Colonic mucosa (tissue), 4 donors: ENCODE results near the gene HGS. TPM values are rescaled to one million over a fixed set of nuclear protein-coding genes. Genes with fewer than 3 reads are reported as not detected.

ENCODE experiments used
- DNase-seq: peaks from one replicate; pipeline ENCODE4 v3.0.0-alpha.2; 2020
- H3K27ac ChIP-seq: fragments of 200-600 bp; one replicate; pipeline ENCODE4 v1.8.0; 2021
- H3K27me3 ChIP-seq: fragments of 200-600 bp; one replicate; pipeline ENCODE4 v1.8.0; 2021
- H3K36me3 ChIP-seq: fragments of 200-600 bp; one replicate; pipeline ENCODE4 v1.8.0; 2021
- H3K4me1 ChIP-seq: fragments of 200-600 bp; one replicate; pipeline ENCODE4 v1.8.0; 2021; ENCODE audit warnings: mild to moderate bottlenecking
- H3K4me3 ChIP-seq: fragments of 200-600 bp; one replicate; pipeline ENCODE4 v1.8.0; 2021
- H3K9ac ChIP-seq, 2 donors: one replicate each; pipeline ENCODE4 v1.7.0; 2013; ENCODE audit warnings: control low read depth in 2 of 2, low read depth in 2 of 2, low read length in 2 of 2
- H3K9me3 ChIP-seq: fragments of 200-600 bp; one replicate; pipeline ENCODE4 v1.8.0; 2021
- intact Hi-C: fragments of 100-400 bp; cut with DNase I; formaldehyde crosslinking; loops from one replicate; pipeline ENCODE4 v1.14.1; 2022
- total RNA-seq, 2 donors: library from RNA; stranded (reverse); fragmentation: NEBNext Ultra II Directional in 1 of 2; extraction: Animal tissue kit (Norgen Biotek cat#: 25700) in 1 of 2; gene quantifications; one replicate each; pipeline ENCODE4 v1.2.1, GENCODE V29; 2021
- TF ChIP-seq, protein P1 (sequence below): fragments of 200-600 bp; IDR thresholded peaks from one replicate; pipeline ENCODE4 v1.8.0; 2022; ENCODE audit warnings: antibody characterized with exemption, mild to moderate bottlenecking
- donor health status: healthy.
- donor health status: DM: no; HTN: no; CAD: no.
- donor health status: DM: no; HTN: no; CAD: no.

HGS gene
- total RNA-seq, 2 donors from 2014 or later: 75.2 to 131 TPM

DNA sequence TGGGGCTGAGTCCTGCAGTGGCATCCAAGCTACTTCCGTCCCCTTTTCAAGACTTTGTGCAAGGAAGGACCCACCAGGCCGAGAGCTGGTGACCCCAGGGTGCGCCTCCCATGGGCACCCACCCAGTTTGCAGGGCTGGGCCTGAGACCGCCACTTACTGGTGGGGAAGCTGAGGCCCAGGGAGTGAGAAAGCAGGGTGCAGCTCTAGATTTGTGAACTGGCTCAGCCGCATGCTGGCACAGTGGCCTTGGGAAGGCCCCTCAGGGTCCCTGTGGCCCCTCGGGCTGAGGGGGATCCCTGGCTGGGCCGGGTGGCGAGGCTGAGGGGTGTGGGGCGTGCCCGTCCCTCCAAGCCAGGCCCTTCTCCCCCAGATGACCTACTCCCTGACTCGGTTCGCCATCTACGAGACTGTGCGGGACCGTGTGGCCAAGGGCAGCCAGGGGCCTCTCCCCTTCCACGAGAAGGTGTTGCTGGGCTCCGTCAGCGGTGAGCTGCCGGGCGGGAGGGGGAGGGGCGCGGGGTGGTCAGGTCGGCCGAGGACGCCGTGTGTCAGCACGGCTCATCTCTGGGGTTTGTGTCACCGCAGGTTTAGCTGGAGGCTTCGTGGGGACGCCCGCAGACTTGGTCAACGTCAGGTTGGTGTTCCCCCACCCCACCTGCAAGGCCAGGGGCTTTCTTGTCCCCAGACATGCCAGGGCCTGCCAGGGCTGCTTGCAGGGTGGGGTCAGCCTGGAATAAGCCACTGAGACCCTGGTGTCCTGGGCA lies 31.5 kb downstream of the HGS start:
- H3K27ac ChIP-seq: no peak overlapping the region
- no peaks in the 10 kb centered on the region for H3K27me3 ChIP-seq
- no peaks in the 10 kb centered on the region for H3K36me3 ChIP-seq
- no peak overlapping the region for H3K4me3 ChIP-seq
- no peaks in the 10 kb centered on the region for H3K9me3 ChIP-seq
- peaks cover 30% of the 10 kb centered on the region for H3K4me1 ChIP-seq
- DNase-seq: no peak
- intact Hi-C loops: no loop called here
- no peak overlapping the region for H3K9ac ChIP-seq
- TF ChIP-seq, protein P1, sequence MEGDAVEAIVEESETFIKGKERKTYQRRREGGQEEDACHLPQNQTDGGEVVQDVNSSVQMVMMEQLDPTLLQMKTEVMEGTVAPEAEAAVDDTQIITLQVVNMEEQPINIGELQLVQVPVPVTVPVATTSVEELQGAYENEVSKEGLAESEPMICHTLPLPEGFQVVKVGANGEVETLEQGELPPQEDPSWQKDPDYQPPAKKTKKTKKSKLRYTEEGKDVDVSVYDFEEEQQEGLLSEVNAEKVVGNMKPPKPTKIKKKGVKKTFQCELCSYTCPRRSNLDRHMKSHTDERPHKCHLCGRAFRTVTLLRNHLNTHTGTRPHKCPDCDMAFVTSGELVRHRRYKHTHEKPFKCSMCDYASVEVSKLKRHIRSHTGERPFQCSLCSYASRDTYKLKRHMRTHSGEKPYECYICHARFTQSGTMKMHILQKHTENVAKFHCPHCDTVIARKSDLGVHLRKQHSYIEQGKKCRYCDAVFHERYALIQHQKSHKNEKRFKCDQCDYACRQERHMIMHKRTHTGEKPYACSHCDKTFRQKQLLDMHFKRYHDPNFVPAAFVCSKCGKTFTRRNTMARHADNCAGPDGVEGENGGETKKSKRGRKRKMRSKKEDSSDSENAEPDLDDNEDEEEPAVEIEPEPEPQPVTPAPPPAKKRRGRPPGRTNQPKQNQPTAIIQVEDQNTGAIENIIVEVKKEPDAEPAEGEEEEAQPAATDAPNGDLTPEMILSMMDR: no peak

- DNase-seq: no peak
- intact Hi-C loops: no loop called here
- TF ChIP-seq, protein P1: no peak
- H3K27me3 ChIP-seq: no peaks in the 10 kb centered on the region
- H3K36me3 ChIP-seq: no peaks in the 10 kb centered on the region
- H3K4me1 ChIP-seq: peaks cover 24% of the 10 kb centered on the region
- no peaks in the 10 kb centered on the region for H3K9me3 ChIP-seq
- no peak overlapping the region for H3K9ac ChIP-seq
- H3K4me3 ChIP-seq: no peak overlapping the region
- no peak overlapping the region for H3K27ac ChIP-seq
Observed at GRCh38 chr17:81715872-81716673, 32.3 kb downstream of the HGS start.

DNA sequence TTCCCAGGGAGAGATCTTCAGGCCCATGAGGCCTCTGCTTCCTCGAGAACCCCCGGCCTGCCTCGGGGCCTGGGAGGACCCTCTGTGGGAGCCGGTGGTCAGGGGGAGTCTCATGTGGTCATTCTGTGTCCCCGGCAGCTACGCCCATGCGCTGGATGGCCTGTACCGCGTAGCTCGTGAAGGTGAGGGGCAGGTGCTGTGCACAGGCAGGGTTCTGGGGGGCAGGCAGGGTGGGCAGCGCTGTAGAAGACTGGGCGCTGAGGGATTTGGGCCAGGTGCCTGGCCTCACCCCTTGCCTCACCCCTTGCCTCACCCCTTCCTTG lies 32.8 kb downstream of the HGS start:
- TF ChIP-seq, protein P1: no peak
- no peaks in the 10 kb centered on the region for H3K36me3 ChIP-seq
- no peak for DNase-seq

GRCh38 chr17:81717049-81717765 lies 33.4 kb downstream of the HGS start:
- intact Hi-C loops: no loop called here
- no peak for DNase-seq
- Histone ChIP-seq H3K36me3 (no peaks in the 10 kb centered on the region), H3K9me3 (no peaks in the 10 kb centered on the region), H3K27me3 (no peaks in the 10 kb centered on the region), H3K4me3 (no peak overlapping the region), H3K27ac (no peak overlapping the region), H3K9ac (no peak overlapping the region), H3K4me1 (peaks cover 17% of the 10 kb centered on the region)
- TF ChIP-seq, protein P1: no peak

More for the DNA sequence above, 32.8 kb downstream of the HGS start:
- H3K9ac ChIP-seq: no peak overlapping the region
- H3K4me1 ChIP-seq: peaks cover 18% of the 10 kb centered on the region
- H3K4me3 ChIP-seq: no peak overlapping the region
- H3K9me3 ChIP-seq: no peaks in the 10 kb centered on the region
- H3K27me3 ChIP-seq: no peaks in the 10 kb centered on the region
- H3K27ac ChIP-seq: no peak overlapping the region
- intact Hi-C loops: no loop called here

- no peak for DNase-seq
- Histone ChIP-seq H3K9me3 (no peaks in the 10 kb centered on the region), H3K4me1 (peaks cover 20% of the 10 kb centered on the region), H3K4me3 (no peak overlapping the region), H3K27ac (no peak overlapping the region), H3K36me3 (no peaks in the 10 kb centered on the region), H3K27me3 (no peaks in the 10 kb centered on the region), H3K9ac (no peak overlapping the region)
- intact Hi-C loops: no loop called here
- TF ChIP-seq, protein P1: no peak
Observed at GRCh38 chr17:81717766-81718089, 33.9 kb downstream of the HGS start.
